ENCODE data around the gene PNO1.

PNO1 gene

DNA sequence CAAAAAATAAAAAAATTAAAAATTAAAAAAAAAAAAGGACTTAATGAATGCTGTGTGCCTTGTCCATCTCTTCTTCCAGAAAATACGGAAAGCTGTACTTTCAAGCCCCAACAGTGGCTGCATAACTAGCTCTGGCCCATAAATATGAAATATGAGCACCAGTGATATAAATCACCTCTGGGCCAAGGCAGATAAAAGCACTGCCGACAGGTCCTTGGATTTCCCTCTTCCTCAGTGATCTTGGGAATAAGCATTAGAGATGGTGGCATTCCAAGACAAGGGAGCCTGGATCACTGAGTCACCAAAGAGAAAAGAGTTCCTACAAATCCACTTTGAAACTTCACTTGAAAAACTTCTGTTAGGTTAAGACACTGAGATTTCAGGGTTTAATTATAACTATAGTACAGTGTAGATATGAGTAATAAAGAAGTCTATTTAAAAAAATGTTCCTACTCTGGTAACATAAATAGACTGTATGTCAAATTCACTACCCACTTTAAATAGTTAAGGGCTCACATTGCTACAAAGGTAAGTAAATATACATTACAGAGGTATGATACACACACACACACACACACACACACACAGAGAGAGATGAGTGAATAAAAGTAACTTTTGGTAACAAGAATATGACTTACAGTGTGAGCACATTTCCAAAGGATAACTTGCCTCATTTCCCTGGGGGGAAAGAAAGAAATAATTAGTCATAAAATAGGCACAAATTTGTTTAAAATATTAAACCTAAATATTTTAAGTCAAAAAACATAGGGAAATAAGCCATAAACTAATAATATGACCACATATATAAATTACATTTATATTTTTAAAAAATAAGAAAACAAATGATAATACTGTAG is 59.0 kb downstream of the PNO1 start:
- no peak for TF ChIP-seq SIN3A (IDR thresholded peaks at IDR 0.05; ENCODE audit: borderline replicate concordance, insufficient read depth, low read length)
- no peak for TF ChIP-seq POLR2AphosphoS5 (IDR thresholded peaks at IDR 0.05; ENCODE audit: low read depth, low read length)
- no peak for TF ChIP-seq TAF1 (IDR thresholded peaks at IDR 0.05; ENCODE audit: borderline replicate concordance, insufficient read depth, low read length)
- TF ChIP-seq, protein P1, sequence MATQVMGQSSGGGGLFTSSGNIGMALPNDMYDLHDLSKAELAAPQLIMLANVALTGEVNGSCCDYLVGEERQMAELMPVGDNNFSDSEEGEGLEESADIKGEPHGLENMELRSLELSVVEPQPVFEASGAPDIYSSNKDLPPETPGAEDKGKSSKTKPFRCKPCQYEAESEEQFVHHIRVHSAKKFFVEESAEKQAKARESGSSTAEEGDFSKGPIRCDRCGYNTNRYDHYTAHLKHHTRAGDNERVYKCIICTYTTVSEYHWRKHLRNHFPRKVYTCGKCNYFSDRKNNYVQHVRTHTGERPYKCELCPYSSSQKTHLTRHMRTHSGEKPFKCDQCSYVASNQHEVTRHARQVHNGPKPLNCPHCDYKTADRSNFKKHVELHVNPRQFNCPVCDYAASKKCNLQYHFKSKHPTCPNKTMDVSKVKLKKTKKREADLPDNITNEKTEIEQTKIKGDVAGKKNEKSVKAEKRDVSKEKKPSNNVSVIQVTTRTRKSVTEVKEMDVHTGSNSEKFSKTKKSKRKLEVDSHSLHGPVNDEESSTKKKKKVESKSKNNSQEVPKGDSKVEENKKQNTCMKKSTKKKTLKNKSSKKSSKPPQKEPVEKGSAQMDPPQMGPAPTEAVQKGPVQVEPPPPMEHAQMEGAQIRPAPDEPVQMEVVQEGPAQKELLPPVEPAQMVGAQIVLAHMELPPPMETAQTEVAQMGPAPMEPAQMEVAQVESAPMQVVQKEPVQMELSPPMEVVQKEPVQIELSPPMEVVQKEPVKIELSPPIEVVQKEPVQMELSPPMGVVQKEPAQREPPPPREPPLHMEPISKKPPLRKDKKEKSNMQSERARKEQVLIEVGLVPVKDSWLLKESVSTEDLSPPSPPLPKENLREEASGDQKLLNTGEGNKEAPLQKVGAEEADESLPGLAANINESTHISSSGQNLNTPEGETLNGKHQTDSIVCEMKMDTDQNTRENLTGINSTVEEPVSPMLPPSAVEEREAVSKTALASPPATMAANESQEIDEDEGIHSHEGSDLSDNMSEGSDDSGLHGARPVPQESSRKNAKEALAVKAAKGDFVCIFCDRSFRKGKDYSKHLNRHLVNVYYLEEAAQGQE (IDR thresholded peaks at IDR 0.05; ENCODE audit: insufficient read depth in 1 of 2, low read depth in 2 of 2, low read length in 2 of 2) = no peak
- TF ChIP-seq FOXP2 (optimal IDR thresholded peaks at IDR 0.05; ENCODE audit: borderline replicate concordance, extremely low read depth, extremely low read length, insufficient read depth) = no peak

DNA sequence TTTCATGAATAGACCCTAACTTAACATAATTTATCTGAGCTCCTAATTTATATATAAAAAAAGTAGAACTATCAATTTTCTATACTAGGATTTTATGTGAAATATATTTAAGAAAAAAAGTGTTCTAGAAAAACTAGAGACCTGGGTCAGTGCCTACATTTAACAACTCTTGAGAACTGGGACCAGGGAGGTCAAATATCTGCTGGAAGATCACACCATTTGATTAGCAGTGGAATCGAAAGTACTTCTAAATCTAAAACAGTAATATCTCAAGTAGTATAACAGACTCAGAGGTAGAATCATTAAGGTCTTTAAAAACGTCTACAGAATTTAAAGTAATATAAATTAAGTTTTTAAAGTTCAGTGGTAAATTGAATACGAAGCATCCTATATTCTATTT is 60.0 kb downstream of the PNO1 start:
- TF ChIP-seq FOXP2 (optimal IDR thresholded peaks at IDR 0.05; ENCODE audit: borderline replicate concordance, extremely low read depth, extremely low read length, insufficient read depth) (no peak), TAF1 (IDR thresholded peaks at IDR 0.05; ENCODE audit: borderline replicate concordance, insufficient read depth, low read length) (no peak), POLR2AphosphoS5 (IDR thresholded peaks at IDR 0.05; ENCODE audit: low read depth, low read length) (no peak), SIN3A (IDR thresholded peaks at IDR 0.05; ENCODE audit: borderline replicate concordance, insufficient read depth, low read length) (no peak)
- TF ChIP-seq, protein P1 (IDR thresholded peaks at IDR 0.05; ENCODE audit: insufficient read depth in 1 of 2, low read depth in 2 of 2, low read length in 2 of 2) = no peak

GRCh38 chr2:68218343-68218901 is 60.7 kb downstream of the PNO1 start:
- TF ChIP-seq POLR2AphosphoS5 (IDR thresholded peaks at IDR 0.05; ENCODE audit: low read depth, low read length) (no peak), SIN3A (IDR thresholded peaks at IDR 0.05; ENCODE audit: borderline replicate concordance, insufficient read depth, low read length) (no peak), FOXP2 (optimal IDR thresholded peaks at IDR 0.05; ENCODE audit: borderline replicate concordance, extremely low read depth, extremely low read length, insufficient read depth) (no peak)
- TF ChIP-seq, protein P1 (IDR thresholded peaks at IDR 0.05; ENCODE audit: insufficient read depth in 1 of 2, low read depth in 2 of 2, low read length in 2 of 2) = no peak

- TF ChIP-seq TAF1 (IDR thresholded peaks at IDR 0.05; ENCODE audit: borderline replicate concordance, insufficient read depth, low read length) (no peak), SIN3A (IDR thresholded peaks at IDR 0.05; ENCODE audit: borderline replicate concordance, insufficient read depth, low read length) (no peak), FOXP2 (optimal IDR thresholded peaks at IDR 0.05; ENCODE audit: borderline replicate concordance, extremely low read depth, extremely low read length, insufficient read depth) (no peak), POLR2AphosphoS5 (IDR thresholded peaks at IDR 0.05; ENCODE audit: low read depth, low read length) (no peak)
- TF ChIP-seq, protein P1 (IDR thresholded peaks at IDR 0.05; ENCODE audit: insufficient read depth in 1 of 2, low read depth in 2 of 2, low read length in 2 of 2) = no peak
These were observed 64.6 kb downstream of the PNO1 start for GRCh38 chr2:68222287-68222686.

Measured in PFSK-1 (cell line).